NCI-H748 (cell line): ENCODE results near the gene C6orf89.

Experiments used
- DNase-seq: peaks from one replicate; lab custom pipeline; 2025; ENCODE audit not compliant: unreplicated experiment; lab: John Stamatoyannopoulos, UW

The C6orf89 gene

DNA sequence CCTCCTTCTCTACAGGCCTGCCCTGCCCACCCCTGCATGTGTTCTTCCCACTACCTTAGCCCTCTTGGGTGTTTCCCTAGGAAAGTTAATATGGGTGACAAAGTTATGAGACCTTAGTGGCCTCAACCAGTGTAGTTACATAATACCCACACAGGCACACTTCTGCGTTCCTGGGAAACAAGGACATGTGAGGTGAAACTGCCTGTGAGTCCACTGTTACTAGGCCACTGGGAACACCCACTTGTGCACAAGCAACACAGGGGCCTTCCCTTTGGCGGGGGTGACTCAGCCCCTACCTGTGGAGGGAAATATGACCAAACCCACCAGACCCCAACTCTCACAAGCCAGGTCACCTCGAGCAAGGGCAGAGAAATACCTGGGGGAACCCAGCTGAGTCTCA is 81.5 kb downstream of the C6orf89 start:
- no peak for DNase-seq

- no peak for DNase-seq
Observed at GRCh38 chr6:36967757-36968156, 82.0 kb downstream of the C6orf89 start.

DNA sequence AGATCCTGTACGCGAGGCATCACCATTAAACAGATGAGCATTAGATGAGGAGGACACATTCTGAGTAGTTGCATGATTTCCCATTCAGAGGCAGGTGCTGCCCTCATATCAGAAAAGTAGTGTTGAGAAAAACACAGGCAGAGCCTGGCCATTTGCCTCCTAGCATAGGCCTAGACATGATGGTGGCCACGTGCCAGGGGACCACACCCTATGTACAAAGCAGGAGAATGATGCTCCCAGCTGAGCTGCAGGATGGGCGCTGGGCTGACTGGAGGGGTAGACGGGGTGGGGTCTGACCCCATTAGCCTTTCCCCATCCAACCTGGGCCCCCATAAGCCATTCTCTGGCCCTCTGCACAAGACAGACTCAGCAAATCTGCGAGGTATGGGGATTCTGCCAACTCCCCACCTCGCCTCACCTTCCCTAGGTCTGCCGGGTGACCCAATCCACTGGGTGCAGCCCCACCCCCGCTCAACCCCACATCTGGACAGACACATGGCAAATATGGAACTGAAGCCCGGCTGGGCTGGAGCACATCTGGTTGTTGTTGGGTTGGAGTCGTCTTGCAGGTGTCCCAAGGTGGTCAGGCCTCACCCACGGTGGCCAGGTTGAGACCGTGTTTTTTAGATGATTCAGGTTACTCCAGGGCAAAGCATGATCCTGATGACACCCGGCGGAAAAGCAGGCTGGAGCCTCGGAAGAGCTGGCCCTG is 82.7 kb downstream of the C6orf89 start:
- peak; percentile 59 for DNase-seq

DNA sequence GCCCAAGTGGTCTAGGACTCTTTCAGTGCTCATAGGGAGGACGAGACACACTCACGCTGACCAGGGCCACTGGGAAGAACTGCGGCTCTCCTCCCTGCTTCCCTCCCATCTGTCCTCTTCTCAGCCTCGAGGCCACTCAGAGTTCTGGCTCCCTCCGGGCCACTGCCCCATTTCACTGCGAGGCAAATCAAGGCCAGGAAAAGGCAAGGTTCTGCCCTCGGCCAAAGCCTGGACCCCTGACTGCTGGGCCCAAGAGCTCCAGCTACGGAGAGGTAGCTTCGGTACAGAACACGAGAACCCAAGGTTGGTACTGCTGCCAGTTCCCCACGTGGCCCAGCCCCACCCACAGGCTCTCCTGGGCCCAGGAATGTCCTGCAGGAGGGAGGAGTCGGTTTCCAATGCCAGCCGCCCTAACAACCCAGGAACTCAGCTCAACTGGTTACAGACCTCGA is 83.5 kb downstream of the C6orf89 start:
- no peak for DNase-seq

- no peak for DNase-seq
Observed at GRCh38 chr6:36969988-36970891, 84.5 kb downstream of the C6orf89 start.

- DNase-seq: no peak
Observed at GRCh38 chr6:36970892-36971842, 85.4 kb downstream of the C6orf89 start.

DNA sequence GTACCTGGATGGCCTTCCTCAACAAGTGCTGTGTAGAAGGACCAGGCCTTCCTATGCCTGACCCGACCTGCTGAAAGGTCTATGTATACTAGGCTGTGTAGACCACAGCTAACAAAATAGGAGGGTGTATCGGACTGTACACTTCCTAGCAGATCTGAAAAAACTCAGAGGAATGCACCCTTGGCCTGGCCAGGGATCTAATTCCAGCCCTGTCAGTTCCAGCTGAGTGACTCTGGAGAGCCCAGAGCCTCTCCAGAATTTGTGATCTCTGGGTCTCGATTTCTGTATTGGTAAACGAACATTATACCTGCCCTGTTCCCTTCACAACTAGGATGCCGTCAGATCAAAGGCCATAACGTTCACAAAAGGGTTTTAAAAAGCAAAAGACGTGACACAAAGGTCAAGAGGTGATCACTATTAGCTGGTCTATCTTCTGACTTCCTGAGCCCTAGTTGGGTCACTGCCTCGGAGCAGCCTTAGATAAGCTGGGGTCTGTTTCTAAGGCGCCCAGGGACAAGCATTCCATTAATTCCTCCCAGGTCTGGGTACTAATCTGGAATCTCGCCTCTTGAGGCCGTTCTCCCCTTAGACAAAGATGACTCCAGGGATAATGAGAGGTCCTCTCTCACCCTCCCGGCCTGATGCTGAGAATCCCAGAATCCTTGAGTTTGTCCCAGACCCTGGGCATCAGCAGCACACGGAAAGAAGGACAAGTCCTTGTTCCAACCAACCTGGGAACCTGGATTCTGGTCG is 86.3 kb downstream of the C6orf89 start:
- no peak for DNase-seq

DNA sequence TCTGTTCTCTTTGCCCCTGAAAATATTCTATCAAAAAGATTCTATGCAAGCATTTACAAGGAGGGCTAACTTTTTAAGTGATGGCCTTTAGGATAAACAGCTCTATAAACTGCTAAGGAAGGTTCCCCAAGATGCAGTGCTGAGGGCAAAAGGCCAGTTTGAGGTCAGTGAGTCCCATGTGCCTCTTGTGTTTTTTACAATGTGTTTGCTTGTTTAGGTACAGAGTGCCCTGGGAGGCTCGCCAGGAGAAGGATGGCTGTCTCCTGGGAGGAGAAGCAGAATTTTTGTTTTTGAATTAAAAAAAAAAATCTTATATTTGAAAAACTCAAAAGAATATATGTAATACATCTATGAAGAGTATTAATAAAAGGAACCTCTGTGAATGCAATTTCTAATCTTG is 87.4 kb downstream of the C6orf89 start:
- no peak for DNase-seq

- DNase-seq: no peak
Observed at GRCh38 chr6:36973647-36974046, 87.9 kb downstream of the C6orf89 start.

- DNase-seq: no peak
Observed at GRCh38 chr6:36975231-36976006, 89.7 kb downstream of the C6orf89 start.

DNA sequence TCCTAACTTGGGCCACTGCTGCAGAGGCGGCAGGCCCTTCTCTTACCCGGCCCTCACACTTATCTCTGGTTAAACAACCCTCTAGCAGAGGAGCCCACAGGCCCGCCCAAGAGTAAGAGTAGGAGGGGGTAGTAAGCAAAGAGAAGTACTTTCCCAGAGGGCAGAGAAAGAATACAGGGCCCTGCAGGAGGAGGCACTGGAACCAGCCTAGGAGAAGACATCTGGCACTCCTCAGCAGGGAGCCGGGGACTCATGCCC is 90.2 kb downstream of the C6orf89 start:
- DNase-seq: no peak

DNA sequence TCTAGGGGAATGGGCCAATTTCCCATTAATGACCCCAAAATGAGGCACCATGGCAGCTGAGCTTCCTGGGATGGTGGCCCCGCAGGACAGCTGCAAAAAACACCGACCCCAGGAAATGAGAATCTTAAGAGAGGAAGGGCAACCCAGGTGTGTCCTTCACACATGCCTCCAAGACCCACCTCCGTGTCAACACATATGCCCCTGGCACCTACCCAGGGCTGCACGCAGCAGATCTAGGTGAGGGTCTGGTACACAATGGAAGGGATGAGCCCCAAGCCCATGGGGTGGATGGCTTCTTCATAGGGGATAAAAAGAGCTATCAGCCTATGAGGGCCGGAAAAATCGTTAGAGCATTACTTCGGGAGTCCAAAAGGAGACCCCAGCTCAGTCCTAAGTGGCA is 90.8 kb downstream of the C6orf89 start:
- DNase-seq: no peak

- no peak for DNase-seq
Observed at GRCh38 chr6:36976931-36977330, 91.2 kb downstream of the C6orf89 start.

DNA sequence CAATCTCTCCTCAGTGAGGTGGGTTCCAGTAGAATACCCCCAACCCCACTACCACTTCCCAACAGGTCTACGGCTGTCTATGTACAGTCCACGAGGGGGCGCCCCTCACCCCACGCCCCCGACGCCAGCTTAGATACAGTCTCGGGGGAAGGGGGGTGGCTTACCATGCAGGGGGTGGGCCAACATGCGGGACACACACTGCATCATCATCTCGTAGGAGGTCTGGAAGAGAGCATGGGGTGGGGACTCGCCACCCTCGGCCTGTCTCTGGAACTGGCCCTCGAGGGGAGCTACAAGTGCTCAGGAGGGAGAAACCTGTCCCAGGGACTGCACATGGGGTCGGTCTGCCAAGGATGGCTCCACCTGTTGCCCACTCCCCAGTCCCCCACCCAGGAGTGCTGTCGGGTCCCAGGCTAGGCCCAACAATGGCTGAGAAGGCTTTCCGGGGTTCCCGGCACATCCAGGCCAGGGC is 91.8 kb downstream of the C6orf89 start:
- DNase-seq: no peak
